ENCODE results near the gene ABHD1.
"Not testable (repeated sequence)": the region's sequence is repeated elsewhere in the genome, so short reads cannot be mapped to it uniquely, and the experiment has no call there.

ABHD1 gene

GRCh38 chr2:27170581-27171337 is 47.1 kb downstream of the ABHD1 start:
- 86 to 89% methylated on average over 5 of the region's 6 CpGs for WGBS, 2 experiments
- Histone ChIP-seq H3K4me1 (ENCODE audit: control insufficient read depth, insufficient read depth, low read length) (no peaks in the 10 kb centered on the region), H3K9me3 (ENCODE audit: control insufficient read depth, low read length) (no peaks in the 10 kb centered on the region), H3K4me3 (ENCODE audit: insufficient read depth, low read depth, low read length) (no peak overlapping the region), H3K36me3 (ENCODE audit: control insufficient read depth, insufficient read depth, low read length) (no peaks in the 10 kb centered on the region), H3K27me3 (ENCODE audit: control insufficient read depth, insufficient read depth, low read length, poor library complexity, severe bottlenecking) (peaks cover 12% of the 10 kb centered on the region), H3K27ac (ENCODE audit: insufficient read depth, low read depth, low read length, poor library complexity, severe bottlenecking) (no peak overlapping the region)

- H3K27me3 ChIP-seq (ENCODE audit: control insufficient read depth, insufficient read depth, low read length, poor library complexity, severe bottlenecking) = peaks cover 12% of the 10 kb centered on the region
- no peaks in the 10 kb centered on the region for H3K9me3 ChIP-seq (ENCODE audit: control insufficient read depth, low read length)
- no peaks in the 10 kb centered on the region for H3K4me1 ChIP-seq (ENCODE audit: control insufficient read depth, insufficient read depth, low read length)
- 91 to 93% methylated on average over 8 of the region's 8 CpGs for WGBS, 2 experiments
- no peaks in the 10 kb centered on the region for H3K36me3 ChIP-seq (ENCODE audit: control insufficient read depth, insufficient read depth, low read length)
- H3K4me3 ChIP-seq (ENCODE audit: insufficient read depth, low read depth, low read length) = no peak overlapping the region
- H3K27ac ChIP-seq (ENCODE audit: insufficient read depth, low read depth, low read length, poor library complexity, severe bottlenecking) = no peak overlapping the region
These were observed 47.8 kb downstream of the ABHD1 start for GRCh38 chr2:27171351-27171848.

GRCh38 chr2:27174638-27175037 is 51.0 kb downstream of the ABHD1 start:
- Histone ChIP-seq H3K4me1 (ENCODE audit: control insufficient read depth, insufficient read depth, low read length) (no peaks in the 10 kb centered on the region), H3K27ac (ENCODE audit: insufficient read depth, low read depth, low read length, poor library complexity, severe bottlenecking) (no peak overlapping the region), H3K27me3 (ENCODE audit: control insufficient read depth, insufficient read depth, low read length, poor library complexity, severe bottlenecking) (peaks cover 12% of the 10 kb centered on the region), H3K4me3 (ENCODE audit: insufficient read depth, low read depth, low read length) (no peak overlapping the region), H3K36me3 (ENCODE audit: control insufficient read depth, insufficient read depth, low read length) (no peaks in the 10 kb centered on the region), H3K9me3 (ENCODE audit: control insufficient read depth, low read length) (no peaks in the 10 kb centered on the region)
- 74 to 77% methylated on average over 6 of the region's 6 CpGs for WGBS, 2 experiments

GRCh38 chr2:27175330-27175729 is 51.7 kb downstream of the ABHD1 start:
- no peak overlapping the region for H3K4me3 ChIP-seq (ENCODE audit: insufficient read depth, low read depth, low read length)
- H3K27ac ChIP-seq (ENCODE audit: insufficient read depth, low read depth, low read length, poor library complexity, severe bottlenecking) = no peak overlapping the region
- H3K27me3 ChIP-seq (ENCODE audit: control insufficient read depth, insufficient read depth, low read length, poor library complexity, severe bottlenecking) = peaks cover 8% of the 10 kb centered on the region
- 78 to 83% methylated on average over 7 to 8 of the region's 8 CpGs for WGBS, 2 experiments
- no peaks in the 10 kb centered on the region for H3K4me1 ChIP-seq (ENCODE audit: control insufficient read depth, insufficient read depth, low read length)
- no peaks in the 10 kb centered on the region for H3K36me3 ChIP-seq (ENCODE audit: control insufficient read depth, insufficient read depth, low read length)
- no peaks in the 10 kb centered on the region for H3K9me3 ChIP-seq (ENCODE audit: control insufficient read depth, low read length)

GRCh38 chr2:27175781-27176180 is 52.2 kb downstream of the ABHD1 start:
- not testable (repeated sequence) for H3K36me3 ChIP-seq (ENCODE audit: control insufficient read depth, insufficient read depth, low read length); H3K27ac ChIP-seq (ENCODE audit: insufficient read depth, low read depth, low read length, poor library complexity, severe bottlenecking); H3K4me1 ChIP-seq (ENCODE audit: control insufficient read depth, insufficient read depth, low read length); H3K27me3 ChIP-seq (ENCODE audit: control insufficient read depth, insufficient read depth, low read length, poor library complexity, severe bottlenecking); H3K4me3 ChIP-seq (ENCODE audit: insufficient read depth, low read depth, low read length); H3K9me3 ChIP-seq (ENCODE audit: control insufficient read depth, low read length)
- 86 to 94% methylated on average over 4 of the region's 4 CpGs for WGBS, 2 experiments

GRCh38 chr2:27177441-27178351 is 54.1 kb downstream of the ABHD1 start:
- Histone ChIP-seq H3K27me3 (ENCODE audit: control insufficient read depth, insufficient read depth, low read length, poor library complexity, severe bottlenecking) (no peaks in the 10 kb centered on the region), H3K27ac (ENCODE audit: insufficient read depth, low read depth, low read length, poor library complexity, severe bottlenecking) (no peak overlapping the region), H3K4me3 (ENCODE audit: insufficient read depth, low read depth, low read length) (no peak overlapping the region), H3K4me1 (ENCODE audit: control insufficient read depth, insufficient read depth, low read length) (no peaks in the 10 kb centered on the region), H3K36me3 (ENCODE audit: control insufficient read depth, insufficient read depth, low read length) (no peaks in the 10 kb centered on the region), H3K9me3 (ENCODE audit: control insufficient read depth, low read length) (no peaks in the 10 kb centered on the region)
- 90 to 95% methylated on average over 15 of the region's 15 CpGs for WGBS, 2 experiments

- Histone ChIP-seq H3K4me3 (ENCODE audit: insufficient read depth, low read depth, low read length) (no peak overlapping the region), H3K9me3 (ENCODE audit: control insufficient read depth, low read length) (no peaks in the 10 kb centered on the region), H3K36me3 (ENCODE audit: control insufficient read depth, insufficient read depth, low read length) (no peaks in the 10 kb centered on the region), H3K27me3 (ENCODE audit: control insufficient read depth, insufficient read depth, low read length, poor library complexity, severe bottlenecking) (no peaks in the 10 kb centered on the region), H3K27ac (ENCODE audit: insufficient read depth, low read depth, low read length, poor library complexity, severe bottlenecking) (no peak overlapping the region), H3K4me1 (ENCODE audit: control insufficient read depth, insufficient read depth, low read length) (no peaks in the 10 kb centered on the region)
- 87 to 91% methylated on average over 1 to 2 of the region's 3 CpGs for WGBS, 2 experiments
These were observed 54.9 kb downstream of the ABHD1 start for GRCh38 chr2:27178469-27178868.

- no peak overlapping the region for H3K4me3 ChIP-seq (ENCODE audit: insufficient read depth, low read depth, low read length)
- no peaks in the 10 kb centered on the region for H3K27me3 ChIP-seq (ENCODE audit: control insufficient read depth, insufficient read depth, low read length, poor library complexity, severe bottlenecking)
- no peaks in the 10 kb centered on the region for H3K9me3 ChIP-seq (ENCODE audit: control insufficient read depth, low read length)
- H3K36me3 ChIP-seq (ENCODE audit: control insufficient read depth, insufficient read depth, low read length) = no peaks in the 10 kb centered on the region
- H3K27ac ChIP-seq (ENCODE audit: insufficient read depth, low read depth, low read length, poor library complexity, severe bottlenecking) = no peak overlapping the region
- 61 to 91% methylated on average over 2 to 3 of the region's 3 CpGs for WGBS, 2 experiments
- no peaks in the 10 kb centered on the region for H3K4me1 ChIP-seq (ENCODE audit: control insufficient read depth, insufficient read depth, low read length)
These were observed 55.9 kb downstream of the ABHD1 start for GRCh38 chr2:27179344-27180000.

All from ectodermal cell (in vitro differentiated cells).